ENCODE results near the gene UGP2. TPM values are rescaled to one million over a fixed set of nuclear protein-coding genes. Genes with fewer than 3 reads are reported as not detected.

Gene UGP2
- polyA plus RNA-seq, 12 donors, result 203 to 406 (median 344) TPM; not detected in 1

DNA sequence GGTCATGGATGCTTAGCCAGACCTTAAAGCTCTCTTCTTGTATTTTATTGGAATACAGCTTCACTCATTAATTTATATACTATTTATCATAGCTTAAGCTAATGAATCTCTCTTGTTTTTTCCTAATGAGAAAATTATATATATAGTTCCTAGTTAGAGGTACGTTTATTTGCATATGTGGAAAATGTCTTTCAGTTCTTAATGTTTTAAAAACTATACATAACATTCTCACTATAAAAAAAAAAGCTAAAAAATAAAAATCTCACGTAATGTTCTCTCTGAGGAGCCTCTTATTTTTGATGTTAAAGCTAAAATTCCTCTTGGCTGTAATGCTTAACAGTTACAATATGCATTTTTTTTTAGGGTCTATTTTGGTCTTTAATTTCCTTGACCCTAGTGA lies 16.6 kb downstream of the UGP2 start:
- no peak for DNase-seq

DNA sequence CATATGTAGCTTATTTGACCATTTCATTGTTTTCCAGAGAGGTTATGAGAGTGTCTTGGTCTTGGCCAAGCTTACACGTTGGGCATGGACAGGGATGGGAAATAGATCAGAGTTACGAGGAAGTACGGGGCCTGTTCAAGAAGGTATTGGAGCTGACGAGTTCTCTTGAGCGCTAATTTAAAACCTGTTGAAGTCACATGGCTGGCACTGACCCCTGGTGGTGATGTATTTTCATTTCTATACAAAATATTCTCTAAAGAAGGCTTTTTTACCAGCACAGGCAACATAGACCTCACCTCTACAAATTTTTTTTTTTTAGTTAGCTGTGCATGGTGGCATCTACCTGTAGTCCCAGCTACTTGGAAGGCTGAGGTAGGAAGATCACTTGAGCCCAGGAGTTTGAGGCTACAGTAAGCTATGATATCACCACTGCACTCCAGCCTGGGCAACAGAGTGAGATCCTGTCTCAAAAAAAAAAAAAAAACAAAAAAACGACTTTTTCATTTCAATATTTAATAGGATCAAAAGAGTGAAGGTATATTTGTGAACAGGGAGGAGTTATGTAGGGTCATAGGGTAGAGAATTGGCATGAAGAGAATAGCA lies 19.6 kb downstream of the UGP2 start:
- peak; percentile 69 for DNase-seq

DNA sequence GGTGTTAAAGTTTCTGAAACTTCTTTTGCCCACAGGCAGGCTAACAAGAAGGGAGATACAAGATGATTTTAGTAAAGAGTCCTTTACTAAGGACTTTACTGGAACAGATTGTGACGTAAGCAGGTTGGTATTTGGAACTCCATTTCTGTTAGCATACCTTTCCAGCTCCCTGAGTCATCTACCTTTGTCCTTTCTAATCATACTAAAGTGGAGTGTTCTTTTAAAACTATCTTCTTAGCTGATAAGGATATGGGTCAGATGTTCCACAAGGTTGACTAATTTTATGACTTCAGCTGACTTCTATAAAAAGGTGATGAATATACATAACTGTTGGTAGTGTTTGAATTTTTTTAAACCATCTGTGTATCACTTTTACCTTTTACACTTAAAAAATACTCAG lies 21.1 kb downstream of the UGP2 start:
- DNase-seq, result no peak

DNA sequence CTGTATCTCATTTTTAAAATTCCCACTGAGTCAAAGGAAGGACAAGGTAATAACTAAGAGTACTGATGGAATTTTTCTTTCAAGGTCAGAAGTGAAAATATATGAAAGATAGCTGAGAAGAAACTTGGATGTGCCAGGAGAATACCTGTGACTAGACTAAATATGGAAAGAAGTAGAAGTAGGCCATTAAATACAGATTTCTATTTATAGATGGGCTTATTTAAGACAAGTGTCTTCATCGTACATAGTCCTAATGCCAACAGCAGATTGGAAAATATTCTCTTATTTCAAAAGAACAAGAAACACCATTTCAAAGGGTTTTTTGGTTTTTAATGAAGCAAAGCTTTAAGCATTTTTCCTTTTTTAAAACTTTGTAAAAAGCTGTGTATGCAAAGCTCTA lies 22.0 kb downstream of the UGP2 start:
- DNase-seq, result no peak

DNA sequence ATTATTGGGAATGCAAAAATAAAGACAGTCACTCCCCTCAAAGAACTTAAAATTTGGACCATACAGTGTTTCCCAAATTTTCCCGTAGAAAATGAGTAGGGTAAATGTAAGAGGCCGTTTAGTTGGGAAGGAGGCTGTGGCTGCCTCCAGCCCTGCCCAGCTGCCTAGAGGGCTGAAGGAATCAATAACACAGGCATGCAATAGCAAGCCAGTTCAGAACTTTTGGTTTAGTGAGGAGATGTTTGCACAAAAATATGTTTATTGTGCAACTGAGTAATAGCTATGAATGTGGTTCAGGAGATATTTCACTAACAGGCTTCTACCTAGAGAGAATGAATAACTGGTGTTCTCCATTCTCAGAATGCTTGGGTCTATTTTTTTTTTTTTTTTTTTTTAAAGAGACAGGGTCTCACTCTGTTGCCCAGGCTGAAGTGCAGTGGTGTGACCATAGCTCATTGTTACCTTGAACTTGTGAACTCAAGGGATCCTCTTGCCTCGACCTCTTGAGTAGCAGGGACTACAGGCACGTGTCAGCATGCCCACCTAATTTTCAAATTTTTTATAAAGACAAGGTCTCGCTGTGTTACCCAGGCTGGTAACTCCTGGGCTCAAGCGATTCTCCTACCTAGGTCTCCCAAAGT lies 23.6 kb downstream of the UGP2 start:
- no peak for DNase-seq

DNA sequence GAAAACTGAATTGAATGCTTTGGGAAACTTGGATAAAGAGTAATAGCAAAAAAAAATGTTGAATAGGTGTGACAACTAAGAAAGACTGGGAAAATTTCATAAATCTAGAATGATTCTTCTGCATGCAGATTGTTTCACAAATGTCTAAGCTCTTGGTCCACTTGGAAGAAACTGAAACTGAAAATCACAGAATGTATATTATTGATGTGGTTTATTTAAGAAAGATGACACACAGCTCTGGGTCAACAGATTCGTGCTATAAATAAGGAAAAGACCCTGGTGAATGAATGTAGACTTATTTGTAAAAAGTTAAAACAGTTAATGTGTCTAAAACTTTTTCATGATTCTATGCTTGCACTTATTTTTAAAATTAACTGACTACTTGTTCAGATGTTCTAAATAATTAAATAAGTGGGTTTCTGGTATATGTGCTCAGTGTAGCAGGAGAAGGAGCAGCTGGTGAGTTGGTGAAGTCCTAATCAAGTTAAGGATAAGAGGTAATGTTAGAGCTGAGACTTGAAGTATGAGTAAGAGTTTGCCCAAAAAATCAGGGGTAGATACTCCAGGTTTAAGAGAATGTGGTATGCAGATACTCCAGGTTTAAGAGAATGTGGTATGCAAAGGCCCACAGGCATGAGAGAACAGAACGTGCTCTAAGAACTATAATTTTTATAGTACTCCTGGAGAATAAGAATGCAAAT lies 24.5 kb downstream of the UGP2 start:
- DNase-seq, result no peak

DNA sequence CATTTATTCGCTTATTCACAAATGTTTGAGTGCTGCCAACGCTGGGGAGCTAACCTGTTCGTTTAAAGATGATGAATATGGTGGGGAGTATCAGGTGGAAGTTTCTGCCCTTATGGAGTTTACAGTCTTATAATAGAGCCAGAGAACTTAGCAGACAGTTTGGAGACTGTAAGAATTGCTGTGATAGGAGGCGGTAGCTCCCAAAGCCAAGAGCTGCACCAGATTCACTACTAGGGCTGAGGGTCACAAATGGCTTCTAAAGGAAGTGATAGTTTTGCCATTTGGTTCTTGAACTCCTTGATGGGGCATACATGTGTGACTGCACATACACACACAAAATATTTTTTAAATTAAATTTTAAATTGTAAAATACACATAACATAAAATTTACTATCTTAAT lies 29.0 kb downstream of the UGP2 start:
- DNase-seq, result no peak

DNA sequence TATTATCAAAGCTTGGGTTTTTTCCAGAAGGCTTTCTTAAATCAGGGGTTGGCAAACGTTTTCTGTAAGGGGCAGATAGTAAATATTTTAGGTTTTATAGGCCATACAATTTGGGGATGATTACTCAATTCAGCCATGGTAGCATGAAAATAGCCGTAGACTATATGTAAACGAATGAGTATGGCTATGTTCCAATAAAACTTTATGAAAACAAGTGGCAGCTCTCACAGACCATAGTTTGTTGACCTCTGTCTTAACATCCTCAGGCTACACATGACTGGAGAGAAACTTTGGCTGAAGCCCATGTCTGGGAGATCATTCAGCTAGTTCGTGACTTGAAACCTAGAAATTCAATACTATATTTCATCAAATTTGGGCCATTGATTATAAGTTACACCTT lies 30.2 kb downstream of the UGP2 start:
- DNase-seq, result no peak

DNA sequence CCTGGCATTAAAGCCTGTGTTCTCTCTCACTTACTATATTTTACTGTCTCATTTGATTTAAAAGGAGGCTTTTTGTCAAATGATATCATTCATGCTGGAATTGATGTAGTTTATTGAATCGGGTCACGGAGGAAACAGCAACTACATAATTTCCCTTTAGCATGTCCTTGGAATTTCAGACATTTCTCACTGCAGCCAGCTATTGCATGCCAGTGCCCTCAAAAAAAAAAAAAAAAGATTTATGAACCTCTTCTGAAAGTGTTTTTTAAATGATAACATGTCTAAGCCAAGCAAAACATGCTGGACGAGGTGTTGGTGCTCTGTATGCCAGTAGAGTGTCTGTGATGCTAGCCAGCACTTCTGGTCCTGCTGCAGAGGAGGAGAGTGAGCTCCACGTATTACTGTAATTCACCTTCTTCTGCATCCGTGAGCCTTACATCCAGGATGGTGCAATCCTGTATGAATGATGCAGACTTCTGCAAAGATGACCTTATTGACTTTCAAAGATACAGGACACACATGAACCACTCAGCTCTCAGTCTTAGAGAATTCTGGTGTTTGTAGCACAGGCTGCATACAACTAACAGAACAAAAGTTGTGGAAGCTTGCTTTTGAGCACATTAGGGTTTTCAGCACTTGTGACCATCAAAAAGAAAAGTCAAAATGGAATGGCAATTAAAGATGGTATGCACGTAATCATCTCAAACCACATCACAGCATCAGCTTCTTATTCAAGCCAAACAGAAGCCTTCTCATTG lies 31.1 kb downstream of the UGP2 start:
- no peak for DNase-seq

DNA sequence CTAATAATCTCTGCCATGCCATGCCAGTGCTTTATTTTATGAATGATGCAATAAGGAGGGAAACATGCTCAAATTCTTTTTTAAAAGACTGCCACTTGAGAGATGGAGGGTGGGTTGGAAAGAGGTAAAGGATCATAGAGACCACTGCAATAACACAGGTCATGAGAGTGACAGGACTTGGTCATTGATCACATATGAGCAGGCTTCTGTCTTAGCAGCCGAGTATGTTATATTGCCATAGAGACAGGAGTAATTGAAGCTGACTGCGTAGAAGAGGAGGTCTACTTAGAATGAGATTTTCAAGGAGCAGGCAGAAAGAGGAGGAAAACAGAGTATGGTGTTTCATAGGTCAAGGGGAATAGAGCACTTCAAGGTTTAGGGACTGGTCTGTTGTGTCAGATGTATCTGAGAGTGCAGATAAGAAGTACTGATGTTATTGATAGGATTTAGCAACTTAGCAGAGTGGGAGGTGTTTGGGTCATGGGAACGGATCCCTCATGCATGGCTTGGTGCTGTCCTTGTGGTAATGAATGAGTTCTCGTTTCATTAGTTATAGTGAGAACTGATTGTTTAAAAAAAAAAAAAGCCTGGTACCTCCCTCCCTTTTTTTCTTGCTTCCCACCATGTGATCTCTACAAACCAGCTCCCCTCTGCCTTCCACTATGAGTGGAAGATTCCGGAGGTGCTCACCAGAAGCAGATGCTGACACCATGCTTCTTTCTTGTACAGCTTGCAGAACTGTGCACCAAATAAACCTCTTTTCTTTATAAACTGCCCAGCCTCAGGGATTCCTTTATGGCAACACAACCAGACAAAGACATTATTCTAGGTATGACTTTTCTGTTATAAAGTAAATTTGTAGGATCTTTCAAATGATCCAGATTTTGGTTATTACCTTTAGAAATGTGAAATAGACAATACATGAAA lies 32.8 kb downstream of the UGP2 start:
- DNase-seq, result no peak

DNA sequence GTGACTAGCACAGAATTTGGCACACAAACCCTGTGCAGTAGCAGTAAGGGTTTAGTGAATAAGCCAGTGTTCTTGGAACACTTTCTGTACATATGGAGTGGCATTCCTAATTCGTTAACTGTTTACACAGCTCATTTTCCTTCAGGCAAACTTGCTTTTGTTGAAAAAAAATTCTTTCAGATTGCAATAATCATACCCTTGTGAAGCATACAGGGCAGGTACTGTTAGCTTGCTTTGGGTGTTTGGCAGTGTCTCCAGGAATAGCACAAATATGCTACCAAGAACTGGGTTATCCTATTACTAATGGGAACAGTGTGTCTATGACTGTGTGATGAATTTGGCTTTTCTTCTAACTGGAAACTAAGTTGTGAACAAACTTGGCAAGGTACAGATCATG lies 33.4 kb downstream of the UGP2 start:
- peak; percentile 19 for DNase-seq

DNA sequence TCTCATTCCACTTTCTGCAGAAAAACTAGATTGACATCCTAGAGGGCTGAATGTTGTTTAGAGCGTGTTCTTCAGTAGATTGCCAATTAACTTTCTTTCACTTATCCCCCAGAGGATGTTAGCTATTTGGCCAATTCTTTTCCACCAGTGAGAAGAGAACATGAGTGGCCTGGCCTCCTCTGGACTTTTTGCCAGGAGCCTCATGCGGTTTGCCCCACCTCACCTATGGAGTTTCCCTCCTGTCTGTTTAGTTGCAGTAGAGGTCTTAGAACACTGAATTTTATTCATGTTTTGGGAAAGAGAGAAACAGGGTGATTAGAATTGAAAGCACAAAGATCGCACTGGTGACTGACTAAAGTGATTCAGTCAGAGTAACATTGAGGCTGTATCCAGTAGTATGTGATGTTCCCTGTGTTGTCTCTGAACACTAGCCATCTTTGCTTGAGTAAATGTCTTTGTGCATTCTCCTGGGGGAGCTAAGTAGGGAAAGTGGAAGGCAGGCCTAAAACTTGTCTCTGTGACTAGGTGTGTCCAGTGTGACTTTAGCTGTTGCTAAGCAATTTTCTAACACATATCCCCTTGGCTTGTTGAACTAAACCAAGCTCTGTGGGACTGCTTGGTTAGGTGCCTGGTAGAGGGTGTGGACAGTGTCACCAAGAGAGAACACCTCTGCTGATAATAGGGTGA lies 34.0 kb downstream of the UGP2 start:
- DNase-seq, result no peak

DNA sequence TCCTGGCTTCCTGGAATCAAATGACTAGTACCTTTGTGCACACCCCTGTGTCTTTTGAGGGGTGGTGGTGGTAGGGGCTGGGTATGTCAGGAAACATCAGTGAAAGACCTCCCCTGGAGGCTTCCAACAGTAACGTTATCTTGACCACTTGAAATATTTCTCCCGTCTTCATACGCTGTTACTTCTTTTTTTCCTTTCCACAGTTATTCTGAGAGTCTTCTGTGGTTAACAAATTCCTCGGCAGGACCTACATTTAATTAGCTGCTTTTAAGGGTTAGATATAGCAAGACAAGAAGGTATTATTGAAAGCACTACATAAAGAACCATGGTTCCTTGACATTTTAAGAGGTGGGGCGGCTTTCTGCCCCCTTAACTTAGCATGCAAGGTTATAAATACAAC lies 34.6 kb downstream of the UGP2 start:
- DNase-seq, result no peak

DNA sequence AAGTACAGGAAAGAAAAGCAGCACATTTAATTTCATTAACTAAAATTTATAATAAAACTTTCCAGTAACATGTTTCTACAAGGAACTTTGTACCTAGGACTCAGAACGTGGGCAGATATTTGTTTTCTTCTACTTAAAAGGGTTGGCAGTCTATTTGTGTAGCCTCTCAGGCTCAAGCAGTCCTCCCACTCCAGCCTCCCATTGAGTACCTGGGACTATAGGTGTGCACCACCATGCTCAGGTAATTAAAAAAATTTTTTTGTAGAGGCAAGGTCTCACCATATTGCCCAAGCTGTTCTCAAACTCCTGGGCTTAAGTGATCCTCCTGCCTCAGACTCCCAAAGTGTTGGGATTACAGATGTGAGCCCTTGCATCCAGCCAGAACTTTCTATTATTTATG lies 36.8 kb downstream of the UGP2 start:
- DNase-seq, result no peak

DNA sequence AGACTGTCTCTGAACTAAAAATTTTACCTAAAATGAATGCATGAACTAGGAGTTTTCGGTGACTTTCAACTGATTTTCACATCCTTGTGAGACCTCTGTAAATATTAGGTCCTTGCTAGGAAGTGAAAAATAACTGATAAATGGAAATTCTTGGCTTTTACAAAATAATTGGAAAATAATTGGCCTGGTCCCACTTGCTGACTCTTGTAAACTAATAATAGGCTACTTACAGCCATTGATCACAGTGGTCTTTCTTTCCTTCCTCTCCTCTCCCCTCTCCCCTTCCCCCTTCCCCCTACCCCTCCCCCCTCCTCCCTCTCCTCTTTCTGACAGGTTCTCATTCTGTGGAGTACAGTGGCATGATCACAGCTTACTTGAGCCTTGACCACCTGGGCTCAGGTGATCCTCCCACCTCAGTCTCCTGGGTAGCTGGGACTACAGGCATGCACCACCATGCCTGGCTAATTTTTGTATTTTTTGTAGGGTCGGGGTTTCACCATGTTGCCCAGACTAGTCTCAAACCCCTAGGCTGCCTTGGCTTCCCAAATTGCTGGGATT lies 38.3 kb downstream of the UGP2 start:
- no peak for DNase-seq

DNA sequence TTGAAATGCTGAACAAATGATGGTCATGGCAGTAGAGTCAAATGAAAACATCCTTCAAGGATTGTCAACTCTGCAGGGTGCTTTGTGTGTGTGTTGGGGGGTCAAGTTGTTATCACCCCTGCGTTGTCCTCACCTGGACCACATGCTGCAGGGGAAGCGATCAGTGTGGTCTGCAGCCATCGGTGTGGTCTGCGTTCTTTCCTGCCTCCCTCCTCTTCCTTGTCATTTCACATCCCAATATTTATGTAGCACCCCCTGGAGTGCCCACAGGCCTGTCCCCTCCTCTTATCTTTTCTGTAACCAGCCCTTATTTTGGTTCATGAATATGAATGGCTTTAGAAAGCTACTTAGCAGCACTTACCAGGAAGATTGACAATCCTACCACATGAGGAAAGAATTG lies 38.9 kb downstream of the UGP2 start:
- no peak for DNase-seq

DNA sequence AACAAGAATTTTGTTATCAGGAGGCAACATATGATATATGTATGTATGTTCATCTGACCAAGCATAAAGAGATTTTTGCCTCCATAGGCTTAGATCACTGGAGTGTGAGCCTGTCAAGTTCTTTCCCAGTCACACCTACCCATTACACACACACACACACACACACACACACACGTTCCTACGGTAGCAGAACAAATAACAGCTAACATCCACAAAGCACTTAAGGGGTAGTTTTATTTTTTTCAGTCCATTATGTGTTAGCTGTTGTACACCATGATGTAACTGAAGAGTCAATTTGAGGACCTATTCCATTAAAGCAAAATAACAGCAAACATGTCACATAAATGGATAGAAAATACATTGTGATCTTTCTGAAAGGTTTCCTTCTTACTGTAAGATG lies 39.5 kb downstream of the UGP2 start:
- DNase-seq, result no peak

DNA sequence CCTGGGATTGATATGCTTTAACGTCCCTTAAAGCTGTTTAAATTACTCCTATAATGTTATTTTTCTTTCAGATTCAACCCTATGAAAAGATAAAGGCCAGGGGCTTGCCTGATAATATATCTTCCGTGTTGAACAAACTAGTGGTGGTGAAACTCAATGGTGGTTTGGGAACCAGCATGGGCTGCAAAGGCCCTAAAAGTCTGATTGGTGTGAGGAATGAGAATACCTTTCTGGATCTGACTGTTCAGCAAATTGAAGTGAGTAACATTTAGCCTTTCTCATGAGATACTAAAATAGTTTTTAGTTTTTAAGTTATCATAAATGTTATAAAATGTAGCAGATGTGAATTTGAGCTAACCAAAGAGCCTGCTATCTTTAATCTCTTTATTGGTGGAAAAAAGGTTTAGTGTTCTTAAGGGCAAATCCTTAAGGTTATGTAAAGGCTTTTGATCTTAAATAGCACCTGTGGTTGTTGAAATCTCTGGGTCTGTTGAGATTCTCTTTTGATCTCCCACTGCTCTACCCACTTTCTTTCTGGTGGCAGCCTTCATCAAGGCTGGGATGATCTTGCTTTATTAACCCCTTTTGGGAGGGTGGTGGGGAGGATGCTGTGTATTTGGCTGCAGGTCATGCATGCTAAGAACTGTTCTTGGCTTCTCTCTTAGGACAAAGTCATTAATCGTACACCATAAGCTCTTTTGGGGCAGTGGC lies 40.9 kb downstream of the UGP2 start:
- DNase-seq, result no peak

DNA sequence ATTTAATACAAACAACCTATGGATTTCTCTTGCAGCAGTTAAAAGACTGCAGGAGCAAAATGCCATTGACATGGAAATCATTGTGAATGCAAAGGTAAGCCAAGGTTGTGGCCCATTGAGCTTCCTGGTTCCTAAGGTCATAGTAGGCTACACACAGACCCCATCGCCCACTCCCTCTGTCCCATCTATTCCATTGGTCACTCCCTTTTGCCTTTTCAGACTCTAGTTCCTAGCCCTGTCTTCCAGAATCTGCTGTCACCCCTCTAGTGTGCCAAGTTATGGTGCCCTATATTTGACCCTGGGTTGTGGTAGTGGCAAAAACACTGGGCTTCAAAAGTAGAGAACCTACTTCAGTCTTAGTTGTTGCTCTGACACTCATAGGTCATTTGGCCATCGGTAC lies 44.7 kb downstream of the UGP2 start:
- no peak for DNase-seq

DNA sequence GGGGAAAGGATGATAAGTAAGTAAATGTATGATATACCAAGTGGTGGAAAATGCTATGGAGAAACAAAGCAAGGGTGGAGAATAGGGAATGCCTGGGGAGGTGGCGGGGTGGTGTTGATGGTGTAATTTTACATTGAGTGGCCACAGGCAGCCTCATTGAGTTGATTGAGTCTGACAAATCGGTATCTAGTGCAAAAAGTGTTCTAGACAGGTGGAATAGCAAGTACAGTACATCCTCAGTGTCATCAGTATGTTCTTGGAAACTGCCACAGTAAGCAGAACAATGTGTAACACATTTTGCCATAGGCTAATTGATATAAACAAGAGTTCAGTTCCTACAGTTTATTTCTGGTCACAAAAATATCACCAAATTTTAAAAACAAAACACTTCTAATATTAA lies 46.4 kb downstream of the UGP2 start:
- no peak for DNase-seq
